ENCODE results near the gene TMEM9B. TPM values are rescaled to one million over a fixed set of nuclear protein-coding genes. Genes with fewer than 3 reads are reported as not detected.
"Not testable (repeated sequence)": the region's sequence is repeated elsewhere in the genome, so short reads cannot be mapped to it uniquely, and the experiment has no call there.

The TMEM9B gene
- total RNA-seq, 2 donors from 2014 or later, result 8.6 to 11.8 TPM

GRCh38 chr11:8989453-8989852, 25.2 kb upstream of the TMEM9B start:
- 83 to 88% methylated on average over 1 of the region's 1 CpG for WGBS, 2 experiments (ENCODE audit: insufficient coverage in 1 of 2, insufficient read length in 1 of 2)

GRCh38 chr11:8988329-8989234, 24.3 kb upstream of the TMEM9B start:
- Mint-ChIP-seq H3K27ac (no peak overlapping the region), H3K4me1 (peaks cover 10% of the 10 kb centered on the region), H3K36me3 (ENCODE audit: low read depth) (no peaks in the 10 kb centered on the region), H3K27me3 (ENCODE audit: insufficient read depth) (peaks cover 3% of the 10 kb centered on the region), H3K9me3 (no peaks in the 10 kb centered on the region), H3K4me3 (no peak overlapping the region)
- Histone ChIP-seq H3K4me1 (ENCODE audit: control insufficient read depth, insufficient read depth, low read length) (peaks cover 8% of the 10 kb centered on the region), H3K9me3 (ENCODE audit: control insufficient read depth, low read length) (no peaks in the 10 kb centered on the region), H3K27me3 (ENCODE audit: control insufficient read depth, insufficient read depth, low read length, poor library complexity, severe bottlenecking) (no peaks in the 10 kb centered on the region), H3K36me3 (ENCODE audit: control insufficient read depth, insufficient read depth, low read length) (no peaks in the 10 kb centered on the region), H3K9ac (ENCODE audit: extremely low read depth, low read length, poor library complexity, severe bottlenecking) (no peak overlapping the region), H3K27ac (ENCODE audit: low read depth, low read length) (no peak overlapping the region), H3K4me3 (ENCODE audit: low read length) (no peak overlapping the region)
- WGBS, 2 experiments (ENCODE audit: insufficient coverage in 1 of 2, insufficient read length in 1 of 2), result 90 to 95% methylated on average over 2 to 3 of the region's 3 CpGs
- DNase-seq, result no peak
- no peak for TF ChIP-seq CTCF (conservative IDR thresholded peaks at IDR 0.05)

More at GRCh38 chr11:8989453-8989852, 25.2 kb upstream of the TMEM9B start:
- Histone ChIP-seq H3K36me3 (ENCODE audit: control insufficient read depth, insufficient read depth, low read length) (no peaks in the 10 kb centered on the region), H3K27ac (ENCODE audit: low read depth, low read length) (no peak overlapping the region), H3K27me3 (ENCODE audit: control insufficient read depth, insufficient read depth, low read length, poor library complexity, severe bottlenecking) (no peaks in the 10 kb centered on the region), H3K9ac (ENCODE audit: extremely low read depth, low read length, poor library complexity, severe bottlenecking) (no peak overlapping the region), H3K9me3 (ENCODE audit: control insufficient read depth, low read length) (no peaks in the 10 kb centered on the region), H3K4me1 (ENCODE audit: control insufficient read depth, insufficient read depth, low read length) (peaks cover 8% of the 10 kb centered on the region), H3K4me3 (ENCODE audit: low read length) (no peak overlapping the region)
- Mint-ChIP-seq H3K4me3 (no peak overlapping the region), H3K27ac (no peak overlapping the region), H3K27me3 (ENCODE audit: insufficient read depth) (peaks cover 3% of the 10 kb centered on the region), H3K36me3 (ENCODE audit: low read depth) (no peaks in the 10 kb centered on the region), H3K4me1 (peaks cover 10% of the 10 kb centered on the region), H3K9me3 (no peaks in the 10 kb centered on the region)
- TF ChIP-seq CTCF (conservative IDR thresholded peaks at IDR 0.05), result no peak
- DNase-seq, result no peak

GRCh38 chr11:8987446-8987845, 23.2 kb upstream of the TMEM9B start:
- no peak overlapping the region for H3K4me3 Mint-ChIP-seq
- H3K27me3 Mint-ChIP-seq (ENCODE audit: insufficient read depth), result peaks cover 3% of the 10 kb centered on the region
- Histone ChIP-seq H3K36me3 (ENCODE audit: control insufficient read depth, insufficient read depth, low read length) (no peaks in the 10 kb centered on the region), H3K9me3 (ENCODE audit: control insufficient read depth, low read length) (no peaks in the 10 kb centered on the region), H3K4me3 (ENCODE audit: low read length) (no peak overlapping the region), H3K4me1 (ENCODE audit: control insufficient read depth, insufficient read depth, low read length) (peaks cover 8% of the 10 kb centered on the region), H3K27me3 (ENCODE audit: control insufficient read depth, insufficient read depth, low read length, poor library complexity, severe bottlenecking) (no peaks in the 10 kb centered on the region), H3K27ac (ENCODE audit: low read depth, low read length) (no peak overlapping the region), H3K9ac (ENCODE audit: extremely low read depth, low read length, poor library complexity, severe bottlenecking) (no peak overlapping the region)
- H3K27ac Mint-ChIP-seq, result no peak overlapping the region
- no peaks in the 10 kb centered on the region for H3K9me3 Mint-ChIP-seq
- H3K4me1 Mint-ChIP-seq, result peaks cover 9% of the 10 kb centered on the region
- H3K36me3 Mint-ChIP-seq (ENCODE audit: low read depth), result no peaks in the 10 kb centered on the region
- no peak for DNase-seq
- 86% methylated on average over 2 of the region's 2 CpGs; no CpG with 5 or more reads in 1 of the 2 experiments for WGBS, 2 experiments (ENCODE audit: insufficient coverage in 1 of 2, insufficient read length in 1 of 2)
- TF ChIP-seq CTCF (conservative IDR thresholded peaks at IDR 0.05), result no peak

DNA sequence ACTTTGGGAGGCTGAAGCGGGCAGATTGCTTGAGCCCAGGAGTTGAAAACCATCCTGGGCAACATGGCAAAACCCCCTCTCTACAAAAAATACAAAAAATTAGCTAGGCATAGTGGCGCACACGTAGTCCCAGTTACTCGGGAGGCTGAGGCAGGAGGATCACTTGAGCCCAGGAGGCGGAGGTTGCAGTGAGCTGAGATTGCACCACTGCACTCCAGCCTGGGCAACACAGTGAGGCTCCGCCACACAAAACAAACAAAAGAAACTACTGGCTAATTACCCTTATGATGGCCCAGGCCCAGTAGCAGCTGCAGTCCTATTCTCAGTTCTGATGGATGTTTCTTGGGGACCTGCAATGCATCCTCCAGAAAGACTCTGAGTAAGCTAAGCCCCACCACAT, 22.5 kb upstream of the TMEM9B start:
- DNase-seq; H3K36me3 Mint-ChIP-seq (ENCODE audit: low read depth); H3K36me3 ChIP-seq (ENCODE audit: control insufficient read depth, insufficient read depth, low read length); H3K9me3 Mint-ChIP-seq; H3K27me3 ChIP-seq (ENCODE audit: control insufficient read depth, insufficient read depth, low read length, poor library complexity, severe bottlenecking); H3K27me3 Mint-ChIP-seq (ENCODE audit: insufficient read depth); H3K4me3 Mint-ChIP-seq; H3K4me1 Mint-ChIP-seq; H3K27ac Mint-ChIP-seq; H3K4me3 ChIP-seq (ENCODE audit: low read length); H3K4me1 ChIP-seq (ENCODE audit: control insufficient read depth, insufficient read depth, low read length); H3K9ac ChIP-seq (ENCODE audit: extremely low read depth, low read length, poor library complexity, severe bottlenecking); H3K27ac ChIP-seq (ENCODE audit: low read depth, low read length); H3K9me3 ChIP-seq (ENCODE audit: control insufficient read depth, low read length): not testable (repeated sequence)
- 90 to 94% methylated on average over 6 of the region's 6 CpGs for WGBS, 2 experiments (ENCODE audit: insufficient coverage in 1 of 2, insufficient read length in 1 of 2)

All from endodermal cell (in vitro differentiated cells).